ENCODE measurements around the gene ACSM3. TPM values are rescaled to one million over a fixed set of nuclear protein-coding genes. Genes with fewer than 3 reads are reported as not detected.
A peak's percentile ranks its signal among the peaks of the same experiment; 100 is the strongest.

ACSM3 gene
- total RNA-seq, 1 donor from 2014 or later = 119 TPM

- H3K4me1 Mint-ChIP-seq (ENCODE audit: low read depth) = peaks cover 24% of the 10 kb centered on the region
- no peaks in the 10 kb centered on the region for H3K9me3 Mint-ChIP-seq (ENCODE audit: low read depth)
- peak; percentile 51 for TF ChIP-seq CTCF (IDR thresholded peaks at IDR 0.05; ENCODE audit: unreplicated experiment)
- peak within 1 kb of the TSS; percentile 98 for H3K4me3 Mint-ChIP-seq (ENCODE audit: low read depth)
- peak within 1 kb of the TSS; percentile 98 for H3K27ac Mint-ChIP-seq
- no peaks in the 10 kb centered on the region for H3K36me3 Mint-ChIP-seq (ENCODE audit: insufficient read depth)
- no peaks in the 10 kb centered on the region for H3K27me3 Mint-ChIP-seq
- DNase-seq (ENCODE audit: low spot score, unreplicated experiment) = peak; percentile 85
Measured at GRCh38 chr16:20806168-20807050, 42.6 kb downstream of the ACSM3 start, which contains the start of the genes ERI2 and REXO5. Gene ERI2, minus strand, starts transcription at chr16:20806472. Its CDS starts 42 bp downstream, at chr16:20806430. Gene REXO5, plus strand, starts transcription at chr16:20806527. Its CDS starts 427 bp downstream, at chr16:20806954.

- no peak for DNase-seq (ENCODE audit: low spot score, unreplicated experiment)
- Mint-ChIP-seq H3K4me3 (ENCODE audit: low read depth) (peak overlapping the region; percentile 98), H3K4me1 (ENCODE audit: low read depth) (peaks cover 28% of the 10 kb centered on the region), H3K27ac (no peak overlapping the region), H3K9me3 (ENCODE audit: low read depth) (no peaks in the 10 kb centered on the region), H3K27me3 (no peaks in the 10 kb centered on the region), H3K36me3 (ENCODE audit: insufficient read depth) (no peaks in the 10 kb centered on the region)
- no peak for TF ChIP-seq CTCF (IDR thresholded peaks at IDR 0.05; ENCODE audit: unreplicated experiment)
Measured at GRCh38 chr16:20807862-20808261, 44.0 kb downstream of the ACSM3 start.

GRCh38 chr16:20811889-20812439 is 48.1 kb downstream of the ACSM3 start:
- Mint-ChIP-seq H3K4me1 (ENCODE audit: low read depth) (peaks cover 10% of the 10 kb centered on the region), H3K9me3 (ENCODE audit: low read depth) (no peaks in the 10 kb centered on the region), H3K27ac (no peak overlapping the region), H3K27me3 (no peaks in the 10 kb centered on the region), H3K4me3 (ENCODE audit: low read depth) (no peak overlapping the region), H3K36me3 (ENCODE audit: insufficient read depth) (peaks cover 2% of the 10 kb centered on the region)
- TF ChIP-seq CTCF (IDR thresholded peaks at IDR 0.05; ENCODE audit: unreplicated experiment) = no peak
- DNase-seq (ENCODE audit: low spot score, unreplicated experiment) = no peak

- peaks cover 2% of the 10 kb centered on the region for H3K36me3 Mint-ChIP-seq (ENCODE audit: insufficient read depth)
- H3K27me3 Mint-ChIP-seq = no peaks in the 10 kb centered on the region
- H3K4me1 Mint-ChIP-seq (ENCODE audit: low read depth) = peaks cover 8% of the 10 kb centered on the region
- no peak for TF ChIP-seq CTCF (IDR thresholded peaks at IDR 0.05; ENCODE audit: unreplicated experiment)
- H3K27ac Mint-ChIP-seq = no peak overlapping the region
- H3K4me3 Mint-ChIP-seq (ENCODE audit: low read depth) = no peak overlapping the region
- no peaks in the 10 kb centered on the region for H3K9me3 Mint-ChIP-seq (ENCODE audit: low read depth)
- DNase-seq (ENCODE audit: low spot score, unreplicated experiment) = no peak
Measured at GRCh38 chr16:20812510-20812909, 48.7 kb downstream of the ACSM3 start.

GRCh38 chr16:20814784-20815183 is 51.0 kb downstream of the ACSM3 start:
- TF ChIP-seq CTCF (IDR thresholded peaks at IDR 0.05; ENCODE audit: unreplicated experiment) = no peak
- Mint-ChIP-seq H3K4me1 (ENCODE audit: low read depth) (peaks cover 7% of the 10 kb centered on the region), H3K36me3 (ENCODE audit: insufficient read depth) (peaks cover 4% of the 10 kb centered on the region), H3K27me3 (no peaks in the 10 kb centered on the region), H3K9me3 (ENCODE audit: low read depth) (no peaks in the 10 kb centered on the region), H3K27ac (peak overlapping the region; percentile 34), H3K4me3 (ENCODE audit: low read depth) (no peak overlapping the region)
- DNase-seq (ENCODE audit: low spot score, unreplicated experiment) = no peak

Measured in progenitor cell of endocrine pancreas (in vitro differentiated cells).